GM11168 (cell line): ENCODE results near the gene FOXP1.
"Not testable (repeated sequence)": the region's sequence is repeated elsewhere in the genome, so short reads cannot be mapped to it uniquely, and the experiment has no call there.

Experiments
- in situ Hi-C: fragments of 300-500 bp; cut with MboI; formaldehyde crosslinking; loops from one replicate; pipeline ENCODE4 v1.12.0; 2022; ENCODE audit warnings: low sequenced_read_pairs; ENCODE audit not compliant: unreplicated experiment

FOXP1 gene

DNA sequence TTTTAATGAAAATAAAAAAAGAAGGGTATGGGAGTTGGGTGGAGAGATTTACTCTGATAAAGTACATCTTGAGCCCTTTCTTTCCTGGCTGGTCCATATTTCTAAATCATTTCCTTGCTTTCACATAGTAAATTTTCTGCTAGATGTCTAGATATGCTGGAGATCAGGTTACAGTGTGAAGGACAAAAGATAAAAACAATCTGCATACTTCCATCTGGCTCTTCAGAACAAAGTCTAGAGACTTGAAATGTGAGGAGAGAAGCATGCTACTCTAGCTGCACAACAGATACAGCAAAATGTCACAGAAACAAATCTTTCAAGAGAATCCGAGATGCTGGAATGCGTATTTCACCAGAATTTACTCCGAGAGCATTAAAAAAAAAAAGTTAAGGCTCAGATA is 42.2 kb downstream of the FOXP1 start:
- in situ Hi-C loops = no loop called here

DNA sequence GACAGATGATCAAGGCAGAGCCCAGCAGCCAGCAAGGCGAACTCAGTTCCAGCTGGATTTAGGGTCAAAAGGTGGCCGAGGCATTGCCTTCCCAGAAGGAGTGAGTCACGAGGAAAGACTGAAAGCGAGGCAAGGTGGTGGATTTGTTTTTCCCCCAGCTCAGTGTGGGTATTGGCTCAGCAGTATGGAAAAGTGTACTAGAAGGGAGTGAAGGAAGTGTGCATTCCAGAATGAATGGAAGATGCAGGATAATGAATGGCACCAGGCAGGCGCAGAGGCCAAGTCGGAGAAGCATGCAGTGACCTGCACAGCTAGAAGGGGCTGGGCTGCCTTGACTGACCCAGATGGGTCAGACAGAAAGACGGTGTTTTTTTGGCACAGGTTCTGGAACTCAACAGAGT is 46.3 kb downstream of the FOXP1 start:
- in situ Hi-C loops = no loop called here

DNA sequence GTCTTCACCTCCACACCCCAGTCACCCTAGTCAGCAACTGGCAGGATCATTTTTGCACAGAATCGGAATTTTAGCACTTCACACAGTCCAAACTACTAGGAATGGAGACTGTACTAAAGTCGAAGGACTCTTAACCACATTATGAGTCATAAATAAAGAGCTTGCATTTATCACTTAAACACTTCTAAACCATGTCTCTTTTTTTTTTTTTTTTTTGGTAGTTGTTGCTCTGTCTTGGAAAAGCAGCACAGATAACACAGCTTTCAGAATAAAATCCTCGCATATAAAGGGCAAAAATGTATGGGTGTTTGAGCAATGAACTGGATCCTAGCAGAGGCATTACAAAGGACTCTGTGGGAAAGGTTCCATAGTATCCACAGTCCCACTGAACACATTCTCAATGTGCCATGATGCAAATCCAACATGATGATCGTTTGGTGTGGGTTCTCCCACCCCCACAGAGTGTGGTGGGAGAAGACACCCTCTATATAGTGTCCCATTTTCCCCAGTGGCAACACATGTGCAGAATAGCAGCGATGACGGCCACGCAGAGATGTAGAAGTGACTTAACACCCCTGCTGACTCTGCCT is 47.1 kb downstream of the FOXP1 start:
- in situ Hi-C loops = no loop called here

DNA sequence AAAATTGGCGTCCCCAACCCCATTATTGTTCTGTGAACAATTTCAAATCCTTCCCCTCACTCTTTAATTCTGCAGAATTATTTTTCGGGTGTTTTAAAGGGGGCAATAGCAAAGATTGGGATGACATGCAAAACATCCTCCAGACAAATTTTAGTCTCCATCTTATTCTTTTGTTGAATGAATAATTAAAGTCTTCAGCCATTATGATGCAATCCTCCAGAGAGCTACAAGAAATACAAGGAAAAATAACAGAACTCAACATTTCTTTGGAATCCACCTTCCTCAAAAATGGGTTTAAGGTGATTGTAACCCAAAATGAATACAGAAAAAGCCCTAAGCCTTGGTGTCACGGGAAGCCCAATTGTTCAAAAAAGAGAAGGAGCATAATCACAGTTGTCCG is 49.9 kb downstream of the FOXP1 start:
- in situ Hi-C loops = no loop called here

DNA sequence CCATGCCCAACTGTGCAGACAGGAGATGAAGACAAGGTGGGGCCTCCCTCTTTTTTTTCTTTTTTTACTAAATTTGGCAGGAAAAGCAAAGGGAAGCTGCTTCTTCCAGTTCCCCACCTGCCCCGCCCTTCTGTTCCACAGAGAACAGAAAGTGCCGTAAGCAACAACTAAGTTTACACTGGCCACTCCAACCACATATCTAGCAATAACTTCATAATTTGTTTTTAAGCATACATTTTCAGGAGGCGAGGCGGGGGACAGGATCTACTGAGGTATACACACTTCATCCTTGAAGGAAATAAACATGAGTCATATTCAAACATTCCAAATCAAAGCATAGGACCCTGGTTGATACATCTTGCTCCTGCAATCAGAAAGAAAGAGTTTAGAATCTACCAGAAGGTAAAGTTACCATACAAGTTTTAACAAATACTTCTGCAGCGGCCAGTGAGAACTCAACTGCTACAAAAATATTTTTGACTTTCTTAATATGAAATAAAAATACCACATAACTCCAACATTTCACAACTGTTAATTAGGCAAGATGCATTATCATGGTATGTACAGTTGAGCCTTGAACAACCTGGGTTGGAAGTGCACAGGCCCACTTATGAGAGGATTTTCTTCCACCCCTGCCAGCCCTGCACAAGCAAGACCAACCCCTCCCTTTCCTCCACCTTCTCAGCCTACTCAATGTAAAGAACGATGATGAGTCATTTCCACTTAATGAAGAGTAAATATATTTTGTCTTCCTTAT is 50.7 kb downstream of the FOXP1 start:
- in situ Hi-C loops = no loop called here

DNA sequence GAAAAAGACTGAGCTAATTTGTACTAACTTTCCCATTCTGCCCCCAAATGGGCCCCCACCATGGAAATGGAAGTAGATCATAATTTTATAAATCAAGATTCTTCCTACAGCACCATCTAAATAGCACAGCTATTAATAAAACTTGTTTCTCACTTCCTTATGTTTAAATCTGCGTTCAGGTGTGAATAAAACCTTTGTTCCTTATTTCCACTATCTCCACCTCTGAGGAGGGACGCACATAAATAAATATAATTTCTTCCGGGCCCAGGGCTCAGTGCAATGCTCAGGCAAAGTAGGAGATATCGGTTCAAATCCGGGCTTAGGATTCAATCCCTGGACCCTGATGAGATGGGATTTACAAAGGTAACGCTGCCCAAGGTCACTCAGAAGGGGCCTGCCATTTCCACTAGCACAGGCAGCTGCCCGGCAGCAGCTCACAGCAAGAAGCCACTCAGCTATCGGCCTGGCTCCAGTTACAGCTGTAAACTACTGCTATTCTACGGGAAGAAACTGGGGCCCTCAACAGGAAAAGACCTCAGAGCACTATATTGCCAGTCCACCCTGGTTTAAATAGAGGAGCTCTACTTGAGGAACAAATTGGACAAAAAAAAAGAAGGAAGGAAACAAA is 52.5 kb downstream of the FOXP1 start:
- in situ Hi-C loops = no loop called here

DNA sequence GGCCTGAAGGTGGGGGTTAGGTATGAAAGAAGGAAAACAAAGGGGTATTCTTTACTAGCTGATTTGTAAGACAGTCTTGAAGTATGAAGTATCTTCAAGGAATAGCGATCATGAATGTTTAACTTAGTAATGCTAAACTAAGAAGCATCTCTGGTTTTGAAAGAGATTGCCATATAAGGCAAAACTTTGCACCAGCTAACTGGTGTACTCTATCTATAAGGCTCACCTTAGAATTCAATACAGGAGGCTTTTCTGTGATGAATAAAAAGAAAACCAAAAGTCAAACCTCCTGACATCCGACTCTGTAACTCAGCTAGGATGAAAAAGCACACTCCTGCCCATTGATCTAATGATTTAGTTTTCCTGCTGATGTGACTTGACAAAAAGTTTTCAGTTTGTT is 54.7 kb downstream of the FOXP1 start:
- in situ Hi-C loops = no loop called here

DNA sequence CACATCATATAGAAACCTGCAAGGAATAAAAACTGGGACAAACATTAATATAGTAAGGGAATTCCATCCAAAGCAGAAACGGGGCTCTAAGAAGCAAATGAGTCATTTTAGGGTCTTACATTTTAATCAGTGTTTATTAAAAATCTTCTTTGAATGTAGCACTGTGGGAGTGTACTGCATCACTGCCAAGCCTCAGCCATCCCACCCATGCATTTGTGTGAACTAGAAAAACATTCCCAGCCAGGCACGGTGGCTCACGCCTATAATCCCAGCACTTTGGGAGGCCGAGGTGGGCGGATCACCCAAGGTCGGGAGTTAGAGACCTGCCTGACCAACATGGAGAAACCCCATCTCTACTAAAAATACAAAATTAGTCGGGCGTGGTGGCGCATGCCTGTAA is 57.1 kb downstream of the FOXP1 start:
- in situ Hi-C loops = not testable (repeated sequence)

DNA sequence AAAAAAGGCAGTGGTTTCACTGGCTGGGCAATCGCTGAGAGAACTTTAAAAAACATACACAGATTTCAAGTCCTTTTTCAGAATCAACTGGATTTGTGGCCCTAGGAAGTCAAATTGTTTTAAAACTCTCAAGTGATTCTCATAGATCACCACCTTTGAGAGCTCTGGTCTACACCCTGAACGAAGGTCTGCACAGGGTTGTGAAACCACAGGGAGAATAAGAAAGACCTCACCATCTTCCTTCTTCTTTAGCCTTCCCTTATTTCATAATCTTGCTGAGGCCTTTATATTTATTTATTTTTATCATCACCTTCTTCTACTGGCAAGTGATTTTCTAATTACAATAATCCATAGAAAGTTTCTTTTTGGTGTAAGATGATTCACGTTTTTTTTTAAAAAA is 58.1 kb downstream of the FOXP1 start:
- in situ Hi-C loops = no loop called here

DNA sequence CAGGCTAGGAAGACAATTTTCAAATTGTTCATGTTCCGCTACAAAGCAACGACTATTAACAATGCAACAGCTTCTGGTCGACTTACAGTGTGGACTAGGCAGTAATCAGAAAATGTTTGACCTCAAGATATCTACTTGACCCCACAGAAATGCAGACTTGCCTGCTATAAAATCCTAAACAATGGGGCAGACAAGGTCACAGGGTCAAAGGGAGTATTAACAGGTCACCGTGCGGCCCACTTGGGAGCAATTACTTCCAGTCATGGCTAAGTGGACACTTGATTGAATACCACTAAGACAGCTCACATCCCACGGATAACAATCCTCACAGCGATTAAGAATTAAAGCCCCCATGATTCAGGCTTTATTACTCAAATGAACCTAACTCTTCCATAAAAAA is 58.9 kb downstream of the FOXP1 start:
- in situ Hi-C loops = no loop called here

DNA sequence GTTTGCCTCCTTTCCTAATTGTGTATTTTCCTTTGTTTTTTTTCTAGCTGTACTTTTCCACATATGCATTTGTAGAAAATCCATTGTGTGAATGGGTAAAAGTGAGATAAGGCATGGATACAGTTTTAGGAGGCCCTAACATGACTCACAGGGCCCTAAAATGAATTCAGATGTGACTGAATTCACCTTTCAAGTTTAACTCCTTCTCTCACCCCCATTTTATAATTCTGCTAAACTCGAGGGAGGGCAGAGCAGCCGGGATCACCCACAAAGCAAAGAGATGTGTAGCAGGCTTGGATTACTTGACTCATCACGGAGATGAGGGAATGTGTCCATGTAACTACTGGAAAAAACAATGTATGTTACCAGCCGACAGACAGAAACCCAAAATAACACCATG is 59.9 kb downstream of the FOXP1 start:
- in situ Hi-C loops = no loop called here

DNA sequence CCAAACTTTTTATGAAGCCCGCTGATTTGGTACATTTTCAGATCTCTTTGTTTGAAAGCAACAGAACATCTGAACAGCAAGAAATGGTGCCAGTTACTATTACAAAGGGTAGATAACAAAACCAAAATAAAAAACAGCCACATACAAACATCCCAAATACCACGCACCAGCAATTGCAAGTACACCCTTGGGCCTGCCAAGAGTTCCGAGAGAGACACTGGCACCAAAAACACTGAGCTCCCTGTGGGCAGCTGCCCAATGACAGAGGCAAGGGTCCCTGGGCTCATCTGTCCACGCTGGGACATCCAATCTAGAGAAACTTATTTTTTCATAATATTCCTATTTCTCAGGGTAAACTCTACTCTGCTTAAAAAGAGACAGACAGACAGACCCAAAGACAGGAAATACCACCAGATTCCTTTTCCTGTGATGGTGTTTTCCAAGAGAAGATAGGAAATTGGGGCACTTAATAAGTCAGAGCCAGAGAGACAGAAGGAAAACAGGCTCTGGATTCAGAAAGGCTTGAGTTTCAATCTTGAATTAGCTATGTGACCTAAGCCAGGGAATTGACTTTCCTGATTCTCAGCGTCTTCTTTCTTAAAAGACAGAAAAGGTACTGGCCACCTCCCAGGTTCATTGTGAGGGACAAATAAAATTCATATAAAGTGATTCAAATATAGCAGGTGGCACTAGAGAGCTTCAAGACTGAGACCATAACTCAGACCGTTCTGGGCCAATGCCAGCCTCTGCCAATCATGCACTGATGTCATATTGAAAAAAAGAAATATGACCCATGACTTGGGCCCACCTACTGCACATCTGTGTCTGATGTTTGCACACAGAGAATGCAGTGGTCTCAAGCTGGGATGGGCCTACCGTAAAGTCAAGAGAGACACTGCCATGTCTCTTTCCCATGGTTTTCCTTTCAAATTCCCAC is 61.3 kb downstream of the FOXP1 start:
- in situ Hi-C loops = no loop called here

DNA sequence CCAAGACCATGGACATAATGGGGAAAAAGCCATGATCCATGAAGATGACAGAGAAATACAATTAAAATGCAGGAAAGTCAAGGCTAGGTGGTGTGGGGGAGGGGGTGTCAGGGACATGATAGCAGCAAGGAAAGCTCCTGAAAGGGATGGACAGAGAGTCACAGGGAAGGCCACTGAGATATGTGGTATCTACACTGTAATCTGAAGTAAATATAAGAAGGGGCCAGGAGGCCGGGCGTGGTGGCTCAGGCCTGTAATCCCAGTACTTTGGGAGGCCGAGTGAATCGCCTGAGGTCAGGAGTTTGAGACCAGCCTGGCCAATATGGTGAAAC is 62.5 kb downstream of the FOXP1 start:
- in situ Hi-C loops = no loop called here

DNA sequence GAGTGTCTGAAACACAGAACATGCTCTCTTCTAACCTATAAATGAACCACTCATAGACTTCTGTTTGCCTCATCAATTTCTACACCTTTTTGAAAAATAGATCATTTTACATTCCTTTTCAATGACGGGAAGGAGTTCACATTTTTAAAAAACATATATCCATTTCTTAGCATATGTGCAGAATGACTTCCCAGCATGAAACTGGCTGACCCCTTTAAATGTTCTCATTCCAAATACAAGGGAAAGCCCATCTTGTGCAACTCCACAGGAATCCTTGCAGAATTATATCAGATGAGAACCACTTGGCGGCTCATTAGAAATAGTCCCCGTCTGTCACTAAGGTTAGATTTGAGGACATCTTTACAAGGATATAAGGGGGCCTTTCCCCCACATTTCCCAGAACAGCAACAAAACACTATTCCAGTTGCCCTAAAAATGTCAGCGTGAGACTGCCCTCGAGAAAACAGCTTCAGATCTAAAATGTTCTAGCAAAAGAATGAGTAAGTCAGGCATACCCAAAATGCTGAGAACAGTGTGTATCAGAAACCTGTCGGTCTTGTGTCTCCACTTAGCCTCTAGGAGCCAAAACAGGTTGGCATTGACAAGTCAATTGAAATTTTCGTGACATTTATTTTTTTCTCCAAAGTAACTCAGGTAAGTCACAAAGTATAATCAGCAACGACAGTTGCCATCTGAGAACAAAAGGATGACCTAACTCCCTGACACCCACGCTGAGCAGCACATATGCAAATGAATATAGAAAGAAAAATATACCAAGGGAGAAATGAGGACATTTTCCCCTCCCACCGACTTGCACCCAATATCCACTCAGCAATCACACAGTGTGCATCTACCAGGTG is 63.1 kb downstream of the FOXP1 start:
- in situ Hi-C loops = no loop called here

DNA sequence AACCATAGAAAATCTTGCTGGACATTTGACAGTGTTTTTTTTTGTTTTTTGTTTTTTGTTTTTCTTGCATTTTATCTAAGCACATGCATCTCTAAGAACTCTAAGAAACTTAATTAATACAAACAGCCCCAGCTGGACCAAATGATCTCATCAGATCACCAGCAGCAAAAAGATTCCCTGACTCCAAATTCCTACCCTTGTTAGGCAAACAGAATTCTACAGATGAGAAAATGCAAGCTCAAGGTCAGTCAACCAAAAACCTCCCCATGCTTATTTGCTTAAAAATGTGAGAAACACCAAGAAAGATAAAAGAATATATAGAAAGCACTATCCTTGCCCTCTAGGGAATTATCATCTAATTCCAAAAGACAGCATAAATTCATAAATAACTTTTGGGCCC is 65.4 kb downstream of the FOXP1 start:
- in situ Hi-C loops = no loop called here

DNA sequence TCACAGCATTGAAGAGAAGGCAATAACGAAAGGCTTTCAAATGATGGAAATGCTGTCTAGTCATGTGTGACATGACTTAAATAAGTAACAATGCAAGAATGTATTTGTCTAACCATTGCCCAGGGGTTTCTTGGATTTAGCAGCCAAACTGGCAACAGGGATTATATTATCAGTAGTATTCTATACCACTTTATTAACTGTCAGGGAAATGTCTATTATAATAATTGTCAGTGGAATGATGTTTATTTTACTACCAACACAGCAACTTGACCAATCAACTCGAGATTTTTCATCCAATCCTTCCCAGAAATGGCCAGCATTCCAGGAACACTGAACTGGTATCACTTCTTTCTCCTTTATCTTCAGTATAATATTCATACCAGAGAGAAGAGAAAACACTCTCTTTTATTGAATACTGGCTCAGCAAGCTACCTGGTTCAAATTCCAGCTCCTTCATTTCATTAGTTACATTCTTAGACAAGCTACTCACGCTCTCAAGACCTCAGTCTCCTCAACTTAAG is 66.2 kb downstream of the FOXP1 start:
- in situ Hi-C loops = no loop called here

DNA sequence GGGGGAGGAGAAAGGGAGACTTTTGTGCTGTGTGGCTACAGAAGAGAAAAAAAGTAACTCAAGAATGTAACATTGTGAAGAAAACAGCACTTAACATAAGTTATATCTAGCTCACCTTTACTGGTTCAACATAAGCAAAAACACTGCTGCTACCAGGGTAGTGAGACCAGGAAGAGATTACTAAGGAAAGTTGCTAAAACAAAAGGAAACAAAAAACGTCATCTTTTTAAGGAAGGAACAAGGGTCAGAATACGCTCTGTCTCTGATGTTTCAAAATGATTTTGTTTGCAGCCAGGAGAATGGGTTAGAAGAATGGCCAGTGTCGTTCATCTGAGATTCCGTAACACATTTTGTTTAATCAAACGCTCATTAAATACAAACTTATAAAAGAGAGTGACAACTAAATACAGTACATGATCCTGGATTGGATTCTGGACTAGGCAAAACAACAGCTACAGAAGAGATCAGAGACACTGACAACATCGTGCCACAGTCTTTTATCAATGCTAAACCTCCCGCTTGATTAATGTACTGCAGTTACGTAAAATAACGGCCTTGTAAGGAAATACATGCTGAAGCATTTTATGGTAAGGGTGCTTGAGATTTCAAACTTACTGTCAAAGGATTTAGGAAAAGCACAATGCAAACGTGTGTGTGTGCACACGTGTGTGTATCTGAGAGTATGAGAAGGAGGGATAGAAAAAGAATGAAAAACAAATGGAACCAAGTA is 67.7 kb downstream of the FOXP1 start:
- in situ Hi-C loops = no loop called here

DNA sequence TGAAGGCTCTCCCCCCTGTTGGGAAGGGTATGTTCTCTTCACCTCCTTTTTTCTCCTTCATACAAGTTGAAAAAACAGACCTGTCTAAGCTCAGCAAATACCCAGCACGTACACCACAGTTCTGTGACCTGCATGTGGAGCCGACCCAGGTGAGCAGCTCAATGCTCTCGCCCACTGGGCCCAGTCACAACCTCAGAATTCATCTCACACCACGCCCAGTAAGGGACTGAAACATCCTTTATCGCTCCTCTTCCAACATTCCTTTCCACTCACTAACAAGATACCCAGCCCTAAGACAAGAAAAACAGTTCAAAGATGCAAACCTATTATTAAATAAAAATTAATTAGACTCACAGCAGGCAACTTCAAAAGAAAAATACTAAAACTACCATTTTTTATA is 68.9 kb downstream of the FOXP1 start:
- in situ Hi-C loops = no loop called here

DNA sequence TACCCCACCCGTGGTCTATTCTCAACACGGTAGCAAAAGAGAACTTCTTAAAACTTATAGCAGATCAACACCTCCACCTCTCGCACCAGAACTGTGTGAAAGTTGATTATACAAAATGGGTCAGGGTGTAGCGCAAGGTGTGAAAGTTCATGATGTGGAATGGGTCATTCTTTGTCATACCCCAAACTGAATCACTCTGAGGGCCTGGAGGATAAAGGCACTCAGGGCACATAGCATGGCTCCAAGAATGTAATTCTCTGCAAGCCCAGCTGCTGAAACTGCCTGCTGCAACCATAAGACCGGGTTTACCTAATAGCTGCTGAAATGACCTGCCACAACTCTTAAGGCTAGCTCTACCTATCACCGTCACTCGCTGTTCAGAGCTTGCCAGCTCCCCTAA is 70.0 kb downstream of the FOXP1 start:
- in situ Hi-C loops = no loop called here
